Posterior cingulate gyrus (tissue), 11 donors: Measurements from ENCODE around the gene PLD4.
"Not testable (repeated sequence)": the region's sequence is repeated elsewhere in the genome, so short reads cannot be mapped to it uniquely, and the experiment has no call there.

ENCODE experiments used
- DNase-seq, 10 donors: peaks; one replicate each; pipeline versions ENCODE4 v3.0.0 to v3.0.0-alpha.2; 2020 to 2021; ENCODE audit warnings: mixed read lengths in 3 of 10
- intact Hi-C: fragments of 100-400 bp; cut with DNase I; formaldehyde crosslinking; loops from one replicate; pipeline ENCODE4 v1.15.1; 2023

The PLD4 gene

DNA sequence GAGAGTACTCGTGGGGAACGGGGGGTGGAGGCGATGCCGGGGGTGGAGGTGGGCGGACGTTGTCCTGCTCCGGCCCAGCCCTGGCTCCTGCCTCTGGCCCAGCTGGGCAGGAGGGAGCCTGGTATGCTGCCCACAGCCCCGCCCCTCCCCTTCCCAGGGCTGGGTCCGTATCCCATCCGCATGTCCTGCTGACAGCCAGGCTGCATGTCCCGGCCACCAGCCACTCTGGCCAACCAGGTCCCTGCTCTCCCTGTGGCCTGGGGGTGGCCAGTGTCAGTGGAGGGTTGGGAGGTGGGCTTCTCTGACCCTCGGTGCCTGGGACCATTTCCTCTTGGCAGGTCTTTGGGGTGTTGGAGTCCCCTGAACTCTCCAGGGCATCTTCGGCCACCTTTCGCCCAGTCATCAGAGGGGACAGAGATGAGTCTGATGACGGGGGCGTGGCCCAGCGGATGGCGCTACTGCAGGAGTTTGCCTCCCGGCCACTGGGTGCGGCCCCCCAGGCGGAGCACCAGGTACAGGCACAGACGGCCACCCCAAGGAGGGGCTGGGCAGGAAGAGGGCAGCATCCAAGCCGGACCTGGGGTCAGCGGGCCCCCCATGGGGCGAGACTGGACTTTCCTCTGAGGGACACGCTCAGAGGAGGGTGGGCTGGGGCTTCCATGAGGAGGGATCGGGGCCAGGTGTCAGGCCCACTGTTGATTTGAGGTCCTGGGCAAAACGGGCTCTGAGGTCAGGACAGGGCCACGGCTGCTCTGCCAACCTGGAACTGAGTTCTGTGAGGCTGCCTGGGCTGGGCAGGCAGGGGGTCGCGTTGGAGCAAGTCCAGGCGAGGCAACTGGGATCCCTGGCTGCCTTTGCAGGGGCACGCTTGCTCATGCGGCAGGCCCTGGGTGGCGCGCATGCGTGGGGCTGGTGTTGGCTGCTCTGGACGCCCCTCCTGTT is 39.4 kb upstream of the PLD4 start:
- intact Hi-C loops: no loop called here
- DNase-seq: peak in 6 of 10 donors; percentile 5 to 87 (median 40)

- intact Hi-C loops: no loop called here
- peak in 6 of 10 donors; percentile 7 to 80 (median 42) for DNase-seq
These were observed 38.5 kb upstream of the PLD4 start for GRCh38 chr14:104885973-104886689.

DNA sequence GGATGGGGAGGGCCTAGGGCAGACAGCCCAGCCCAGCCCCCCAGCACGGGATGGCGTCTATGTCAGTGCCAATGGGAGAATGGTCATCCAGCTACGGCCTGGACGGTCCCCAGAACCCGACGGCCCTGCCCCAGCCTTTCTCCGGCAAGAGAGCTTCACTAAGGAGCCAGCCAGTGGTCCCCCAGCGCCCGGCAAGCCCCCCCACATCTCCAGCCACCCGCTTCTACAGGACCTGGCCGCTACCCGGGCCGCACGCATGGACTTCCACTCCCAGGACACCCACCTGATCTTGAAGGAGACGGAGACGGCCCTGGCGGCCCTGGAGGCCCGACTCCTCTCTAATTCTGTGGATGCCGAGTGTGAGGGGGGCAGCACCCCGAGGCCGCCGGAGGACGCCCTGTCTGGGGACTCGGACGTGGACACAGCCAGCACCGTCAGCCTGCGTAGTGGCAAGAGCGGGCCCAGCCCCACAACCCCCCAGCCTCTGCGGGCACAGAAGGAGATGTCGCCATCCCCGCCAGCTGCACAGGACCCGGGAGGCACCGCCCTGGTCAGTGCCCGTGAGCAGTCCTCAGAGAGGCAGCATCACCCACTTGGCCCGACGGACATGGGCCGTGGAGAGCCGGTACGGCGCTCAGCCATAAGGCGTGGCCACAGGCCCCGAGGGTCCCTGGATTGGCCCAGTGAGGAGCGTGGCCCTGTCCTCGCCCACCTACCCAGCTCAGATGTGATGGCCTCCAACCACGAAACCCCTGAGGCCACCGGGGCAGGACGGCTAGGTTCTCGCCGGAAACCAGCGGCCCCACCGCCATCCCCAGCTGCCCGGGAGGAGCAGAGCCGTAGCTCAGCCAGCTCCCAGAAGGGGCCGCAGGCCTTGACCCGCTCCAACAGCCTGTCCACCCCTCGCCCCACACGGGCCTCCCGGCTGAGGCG is 37.7 kb upstream of the PLD4 start:
- peak in 6 of 10 donors; percentile 7 to 82 (median 44) for DNase-seq
- intact Hi-C loops: no loop called here

- peak in 6 of 10 donors; percentile 8 to 87 (median 47) for DNase-seq
- intact Hi-C loops: no loop called here
These were observed 36.8 kb upstream of the PLD4 start for GRCh38 chr14:104887623-104888488.

DNA sequence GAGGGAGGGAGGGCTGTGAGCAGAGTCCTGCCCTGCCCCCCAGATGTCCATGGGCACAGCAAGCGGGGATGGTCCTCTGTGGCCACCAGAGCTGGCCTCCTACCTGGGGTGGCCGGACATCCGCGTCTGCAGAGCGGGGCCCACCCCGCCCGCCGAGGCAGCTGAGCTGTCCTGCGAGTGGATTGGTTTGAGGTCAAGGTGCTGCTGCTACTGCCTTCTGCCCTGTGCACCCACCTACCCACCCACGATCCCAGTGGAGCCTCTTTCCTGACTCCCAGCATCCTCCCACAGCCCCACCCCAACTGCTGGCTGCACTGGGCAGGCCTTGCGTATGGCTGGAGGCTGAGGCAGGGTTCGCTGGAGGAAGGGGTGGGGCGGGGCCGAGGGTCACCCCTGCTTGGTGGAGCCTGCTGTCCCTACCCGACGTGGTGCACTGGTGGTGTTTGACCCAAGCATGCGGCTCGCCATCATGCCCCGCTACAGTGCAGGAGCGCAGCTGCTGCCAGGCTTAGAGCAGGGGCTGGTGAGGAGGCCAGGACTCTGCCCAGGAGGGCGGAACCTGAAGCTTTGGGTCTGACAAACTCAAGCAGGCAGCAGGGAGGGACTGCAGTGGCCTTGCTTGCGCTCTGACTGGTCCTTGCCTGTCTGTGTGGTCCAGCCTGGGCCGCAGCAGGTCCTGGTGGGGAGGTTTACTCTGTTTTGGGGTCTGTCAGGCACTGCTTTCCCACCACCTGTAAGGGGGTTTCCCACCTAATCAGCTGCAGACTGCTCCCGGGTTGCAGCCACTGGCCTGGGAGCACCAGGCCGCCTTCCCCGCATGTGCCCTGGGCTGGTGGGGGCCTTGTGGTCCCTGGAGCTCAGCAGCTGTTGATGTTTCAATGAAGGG is 35.9 kb upstream of the PLD4 start:
- DNase-seq: peak in 7 of 10 donors; percentile 6 to 78 (median 23)
- intact Hi-C loops: no loop called here

DNA sequence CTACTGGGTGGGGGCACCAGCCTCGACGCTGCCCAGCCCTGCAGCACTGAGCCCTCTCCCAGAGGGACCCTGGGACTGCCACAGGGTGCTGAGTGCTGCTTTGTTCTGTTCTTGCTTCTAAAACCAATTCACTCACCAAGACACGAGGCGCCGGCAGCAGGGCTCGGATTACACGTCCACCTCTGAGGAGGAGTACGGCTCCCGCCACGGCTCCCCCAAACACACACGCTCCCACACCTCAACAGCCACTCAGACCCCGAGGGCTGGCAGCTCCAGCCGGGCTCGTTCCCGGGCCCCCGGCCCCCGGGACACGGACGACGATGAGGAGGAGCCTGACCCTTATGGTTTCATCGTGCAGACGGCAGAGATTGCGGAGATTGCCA is 35.3 kb upstream of the PLD4 start:
- intact Hi-C loops: no loop called here
- peak in 5 of 10 donors; percentile 3 to 70 (median 35) for DNase-seq

DNA sequence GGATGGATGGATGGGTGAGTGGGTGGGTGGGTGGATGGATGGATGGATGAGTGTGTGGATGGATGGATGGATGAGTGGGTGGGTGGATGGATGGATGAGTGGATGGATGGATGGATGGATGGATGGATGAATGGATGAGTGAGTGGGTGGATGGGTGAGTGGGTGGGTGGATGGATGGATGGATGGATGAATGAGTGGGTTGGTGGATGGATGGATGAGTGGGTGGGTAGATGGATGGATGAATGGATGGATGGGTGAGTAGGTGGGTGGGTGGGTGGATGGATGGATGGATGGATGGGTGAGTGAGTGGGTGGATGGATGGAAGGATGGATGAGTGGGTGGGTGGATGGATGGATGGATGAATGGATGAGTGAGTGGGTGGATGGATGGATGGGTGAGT is 34.4 kb upstream of the PLD4 start:
- intact Hi-C loops: loop anchor here (10.0 kb wide), 1 partner anchor 155 kb away; no protein-coding TSS in a partner anchor
- DNase-seq: not testable (repeated sequence)

GRCh38 chr14:104891121-104891551 is 33.5 kb upstream of the PLD4 start:
- peak in 3 of 10 donors; percentile 33 to 81 (median 51) for DNase-seq
- intact Hi-C loops: loop anchor here (10.0 kb wide), 1 partner anchor 154 kb away; no protein-coding TSS in a partner anchor

- intact Hi-C loops: loop anchor here (10.0 kb wide), 1 partner anchor 153 kb away; no protein-coding TSS in a partner anchor
- DNase-seq: peak in 6 of 10 donors; percentile 6 to 82 (median 34)
These were observed 32.8 kb upstream of the PLD4 start for GRCh38 chr14:104891664-104892530.

DNA sequence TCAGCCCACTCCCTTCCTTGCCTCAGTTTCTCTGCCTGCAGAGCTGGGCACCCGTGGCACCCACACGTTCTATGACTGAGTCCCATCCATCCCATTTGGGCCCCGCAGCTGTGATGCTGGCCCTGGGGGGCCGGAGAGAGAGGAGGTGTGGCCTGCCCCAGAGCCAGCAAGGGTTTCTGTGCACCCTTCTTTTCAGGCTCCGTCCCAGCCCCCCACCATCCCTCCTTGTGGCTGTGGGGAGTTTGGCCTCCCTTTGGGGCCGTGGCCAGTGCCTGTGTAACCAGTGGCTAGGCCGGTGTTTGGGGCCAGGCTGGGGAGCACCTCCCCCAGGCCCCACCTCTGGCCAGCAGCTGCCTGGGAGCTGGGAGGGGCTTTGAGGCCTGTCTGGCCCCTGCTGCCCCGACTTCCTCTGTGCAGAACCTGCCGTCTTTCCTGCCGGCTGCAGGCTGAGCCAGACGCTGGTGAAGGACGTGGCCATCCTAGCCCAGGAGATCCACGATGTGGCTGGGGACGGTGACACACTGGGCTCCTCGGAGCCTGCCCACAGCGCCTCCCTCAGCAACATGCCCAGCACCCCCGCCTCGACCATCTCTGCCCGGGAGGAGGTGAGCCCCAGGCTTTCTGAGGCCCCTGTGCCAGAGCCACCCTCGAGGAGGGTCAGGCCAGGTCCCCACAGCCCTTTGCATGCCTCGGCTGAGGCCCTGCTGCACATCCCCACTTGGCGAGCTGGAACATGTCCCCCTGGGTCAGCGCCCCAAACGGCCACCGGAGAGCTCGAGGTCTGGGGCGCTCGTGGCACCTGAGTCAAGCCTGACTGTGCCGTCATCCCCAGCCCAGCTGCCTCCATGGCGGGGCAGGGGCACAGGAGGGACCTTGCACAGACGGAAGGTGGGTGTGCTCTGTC is 31.9 kb upstream of the PLD4 start:
- DNase-seq: peak in 5 of 10 donors; percentile 6 to 81 (median 9)
- intact Hi-C loops: loop anchor here (10.0 kb wide), 1 partner anchor 152 kb away; no protein-coding TSS in a partner anchor

- intact Hi-C loops: loop anchor here (10.0 kb wide), 1 partner anchor 151 kb away; no protein-coding TSS in a partner anchor
- peak in 4 of 10 donors; percentile 7 to 79 (median 38) for DNase-seq
These were observed 31.1 kb upstream of the PLD4 start for GRCh38 chr14:104893435-104894207.

- DNase-seq: peak in 4 of 10 donors; percentile 7 to 80 (median 43)
- intact Hi-C loops: loop anchor here (10.0 kb wide), 1 partner anchor 150 kb away; no protein-coding TSS in a partner anchor
These were observed 30.1 kb upstream of the PLD4 start for GRCh38 chr14:104894331-104895206.

- peak in 3 of 10 donors; percentile 6 to 81 (median 73) for DNase-seq
- intact Hi-C loops: loop anchor here (10.0 kb wide), 1 partner anchor 150 kb away; no protein-coding TSS in a partner anchor
These were observed 29.4 kb upstream of the PLD4 start for GRCh38 chr14:104895207-104895785.
